K562 (cell line): ENCODE data around the gene DUSP16. TPM values are rescaled to one million over a fixed set of nuclear protein-coding genes. Genes with fewer than 3 reads are reported as not detected.

Experiments
- ATAC-seq: fragments of 200-7000 bp; cut with Tn5 transposase; 3 replicates; pipeline ENCODE4 v1.9.1; 2020; ENCODE audit warnings: moderate library complexity
- BruUV-seq: library from RNA; stranded (reverse); fragments of 400-500 nt; replicated peaks from 2 replicates; lab custom pipeline; 2021; lab: Mats Ljungman, UMichigan
- CTCF ChIA-PET: fragments of 300-600 bp; formaldehyde crosslinking; extraction: SDS; loops from one replicate; lab custom pipeline; 2021; ENCODE audit warnings: low intra/inter-chr PET ratio; lab: Yijun Ruan, JAX
- POLR2A ChIA-PET: fragments of 300-600, 350-650 bp; sonication (Branson Sonifier 250); formaldehyde crosslinking; extraction: SDS; loops from one replicate; lab custom pipeline; 2021; ENCODE audit warnings: antibody characterized with exemption, inconsistent platforms; lab: Yijun Ruan, JAX
- DNase-seq, 4 experiments: peaks; one replicate each; pipeline versions ENCODE4 v3.0.0 to v3.0.0-alpha.2; 2011 to 2018; ENCODE audit warnings: low spot score in 3 of 4, mixed read lengths in 3 of 4; ENCODE audit errors: extremely low read depth in 1 of 4
- FAIRE-seq: peaks from 2 replicates; lab custom pipeline; 2011; peaks lifted over from hg19 to GRCh38; lab: Jason Lieb, UNC
- H2AFZ ChIP-seq: 2 replicates; pipeline ENCODE4 v1.6.0; 2011; ENCODE audit warnings: low read depth, low read length, control low read depth, inconsistent platforms
- H3K27ac ChIP-seq: fragments of 200-600 bp; 3 replicates; pipeline ENCODE4 v1.8.0; 2011; ENCODE audit warnings: low read depth, mild to moderate bottlenecking, control low read depth, inconsistent platforms, low read length, moderate library complexity, mixed read lengths; ENCODE audit errors: extremely low read depth
- H3K27me3 ChIP-seq, 2 experiments: fragments of 300-600 bp in 1 of 2; 2 replicates in 1 of 2; 3 replicates in 1 of 2; pipeline versions ENCODE4 v1.6.0 to v1.8.0; 2011; ENCODE audit warnings: inconsistent platforms in 2 of 2, low read length in 2 of 2, mild to moderate bottlenecking in 1 of 2, mixed read lengths in 1 of 2, moderate library complexity in 1 of 2; ENCODE audit not compliant: control insufficient read depth in 2 of 2, insufficient read depth in 2 of 2
- H3K36me3 ChIP-seq: fragments of 300-600 bp; 3 replicates; pipeline ENCODE4 v1.8.0; 2011; ENCODE audit warnings: mild to moderate bottlenecking, low read length, inconsistent platforms; ENCODE audit not compliant: control insufficient read depth, insufficient read depth
- H3K4me1 ChIP-seq, 2 experiments: fragments of 200-600 bp in 1 of 2; replicated peaks in 1 of 2; 2 replicates in 1 of 2; 3 replicates in 1 of 2; pipeline versions ENCODE4 v1.5.1 to v1.8.0; 2011; ENCODE audit warnings: inconsistent platforms in 2 of 2, low read length in 2 of 2, mild to moderate bottlenecking in 1 of 2, mixed read lengths in 1 of 2, moderate library complexity in 1 of 2; ENCODE audit not compliant: control insufficient read depth in 2 of 2, insufficient read depth in 2 of 2
- H3K4me2 ChIP-seq: 2 replicates; pipeline ENCODE4 v1.6.1; 2011; ENCODE audit warnings: low read length, control low read depth, inconsistent platforms, mixed read lengths; ENCODE audit not compliant: insufficient read depth
- H3K4me3 ChIP-seq: fragments of 200-600 bp; sonication (generic), shearing (Covaris generic); 2 replicates; pipeline ENCODE4 v1.5.1; 2016; ENCODE audit warnings: control low read depth, inconsistent platforms
- H3K79me2 ChIP-seq: fragments of 200-600 bp; 3 replicates; pipeline ENCODE4 v1.8.0; 2011; ENCODE audit warnings: low read length, inconsistent platforms; ENCODE audit not compliant: control insufficient read depth, insufficient read depth
- H3K9ac ChIP-seq, 2 experiments: 2 replicates each; pipeline versions ENCODE4 v1.6.0 to v1.6.1; 2011; ENCODE audit warnings: low read depth in 2 of 2, low read length in 2 of 2, control low read depth in 1 of 2, inconsistent platforms in 1 of 2, mild to moderate bottlenecking in 1 of 2, mixed read lengths in 1 of 2; ENCODE audit not compliant: insufficient read depth in 1 of 2
- H3K9me1 ChIP-seq: one replicate; pipeline ENCODE4 v1.6.0; 2011; ENCODE audit warnings: inconsistent platforms, mild to moderate bottlenecking, low read length, moderate library complexity; ENCODE audit not compliant: control insufficient read depth, insufficient read depth
- H3K9me3 ChIP-seq: replicated peaks from 2 replicates; pipeline ENCODE4 v1.5.1; 2011; ENCODE audit warnings: low read depth, low read length, inconsistent platforms; ENCODE audit not compliant: control insufficient read depth, insufficient read depth
- H4K20me1 ChIP-seq: replicated peaks from 2 replicates; pipeline ENCODE4 v1.6.1; 2011; ENCODE audit warnings: low read length, inconsistent platforms, mixed read lengths; ENCODE audit not compliant: control insufficient read depth, insufficient read depth
- ARID1B ChIP-seq: fragments of 450-650 bp; IDR thresholded peaks from 2 replicates; pipeline ENCODE4 v1.6.1; 2016; ENCODE audit warnings: antibody characterized with exemption, mild to moderate bottlenecking, inconsistent platforms
- CREM ChIP-seq: IDR thresholded peaks from 2 replicates; pipeline ENCODE4 v1.6.1; 2014; ENCODE audit warnings: antibody characterized with exemption, low read depth
- ESRRA ChIP-seq: fragments of 450-650 bp; IDR thresholded peaks from 2 replicates; pipeline ENCODE4 v1.6.1; 2014; ENCODE audit warnings: low read depth, mild to moderate bottlenecking, moderate library complexity, borderline replicate concordance
- HDAC1 ChIP-seq, 2 experiments: fragments of 450-650 bp; IDR thresholded peaks; 2 replicates each; pipeline ENCODE4 v1.6.1; 2016 to 2017; ENCODE audit warnings: inconsistent platforms in 1 of 2, mild to moderate bottlenecking in 1 of 2, moderate library complexity in 1 of 2
- NR3C1 ChIP-seq: sonication (generic); formaldehyde crosslinking; IDR thresholded peaks from 2 replicates; pipeline ENCODE4 v1.8.1; 2022; ENCODE audit warnings: missing genetic modification reagents
- RFX1 ChIP-seq: fragments of 450-650 bp; IDR thresholded peaks from 2 replicates; pipeline ENCODE4 v1.6.1; 2016; ENCODE audit warnings: mild to moderate bottlenecking, moderate library complexity
- SMAD1 ChIP-seq: fragments of 150-350 bp; IDR thresholded peaks from 2 replicates; pipeline ENCODE4 v1.6.1; 2014; ENCODE audit warnings: low read length, low read depth; ENCODE audit not compliant: partially characterized antibody
- ZNF780A ChIP-seq: fragments of 250-450 bp; sonication (Bioruptor Pico); IDR thresholded peaks from 2 replicates; pipeline ENCODE4 v1.5.0; 2021; ENCODE audit warnings: mild to moderate bottlenecking
- ZNF79 ChIP-seq: fragments of 250-450 bp; sonication (Bioruptor Pico); IDR thresholded peaks from 2 replicates; pipeline ENCODE4 v1.4.0; 2020; ENCODE audit warnings: low read depth, mild to moderate bottlenecking, moderate library complexity
- WGBS: fragments of 100-300 bp; shearing (Covaris generic); methylation state at CpG from one replicate; pipeline ENCODE4 v1.1.6; 2016; ENCODE audit warnings: low coverage, mixed read lengths; ENCODE audit not compliant: insufficient coverage; ENCODE audit errors: missing lambda C conversion rate; 5-methylcytosine and 5-hydroxymethylcytosine counted together
- in situ Hi-C: fragments of 300-500 bp; cut with MboI; formaldehyde crosslinking; loops from 4 replicates; pipeline ENCODE4 v1.15.0; 2018; ENCODE audit warnings: inconsistent platforms, mixed read lengths
- intact Hi-C: fragments of 100-400 bp; cut with micrococcal nuclease; formaldehyde crosslinking; loops from 2 replicates; pipeline ENCODE4 v1.14.2; 2022
- polyA plus RNA-seq, 8 experiments: library from polyadenylated mRNA; depleted of rRNA in 4 of 8; stranded (reverse) in 5 of 8; unstranded in 3 of 8; fragments of >200 nt; fragmentation: Nextera tagmentation in 2 of 8; fragmentation: Illumina TruSeq in 1 of 8; extraction: Ambion mirVana in 2 of 8; extraction: Trizol in 1 of 8; gene quantifications; 2 replicates each; pipeline versions ENCODE4 v1.2.1 to v1.2.3, GENCODE V29; 2011 to 2014; ENCODE audit warnings: inconsistent platforms in 1 of 8, missing spikeins in 1 of 8
- total RNA-seq, 7 experiments: library from RNA; depleted of rRNA in 6 of 7; stranded (reverse); fragments of >200 nt in 6 of 7; fragmentation: Illumina TruSeq in 2 of 7; extraction: Trizol in 2 of 7; gene quantifications; 2 replicates each; pipeline versions ENCODE4 v1.2.1 to v1.2.3, GENCODE V29; 2011 to 2021; ENCODE audit warnings: low replicate concordance in 1 of 7
- TF ChIP-seq, protein P1 (sequence below): fragments of 250-450 bp; sonication (Bioruptor Pico); IDR thresholded peaks from 2 replicates; pipeline ENCODE4 v1.5.0; 2021
- TF ChIP-seq, protein P2 (sequence below): sonication (generic); formaldehyde crosslinking; IDR thresholded peaks from 2 replicates; pipeline ENCODE4 v1.8.0; 2022; ENCODE audit warnings: mild to moderate bottlenecking, low read depth, missing genetic modification reagents

The DUSP16 gene
- total and polyA plus RNA-seq, 9 of the 15 experiments (the other 6 are each of a cell fraction or from before 2014, with no cell fraction given): 0.70 to 12.3 (median 5.7) TPM

DNA sequence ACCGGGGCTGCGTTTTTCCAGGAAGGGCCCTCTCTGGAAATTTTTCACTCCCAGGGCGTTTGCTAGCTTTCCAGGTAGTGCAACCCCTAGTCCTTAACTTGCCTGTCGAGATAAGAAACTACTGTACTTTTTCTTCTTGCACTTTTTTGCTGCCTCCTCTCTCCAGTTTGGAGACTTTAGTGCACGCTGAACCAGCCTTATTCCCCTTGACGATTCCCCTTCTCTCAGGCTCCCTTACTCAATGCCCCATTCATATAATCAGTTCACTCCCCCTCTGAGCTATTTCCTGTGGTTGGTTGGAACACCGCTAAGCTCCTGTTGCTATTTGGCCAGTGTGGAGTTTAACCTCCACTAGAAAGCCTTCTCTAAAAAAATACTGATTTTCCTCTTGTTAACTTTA, 49.7 kb upstream of the DUSP16 start:
- 0% methylated on average over 6 of the region's 7 CpGs for WGBS
- intact Hi-C loops: loop anchor here (5.0 kb wide), 2 partner anchors 50 to 90 kb away; partner anchors contain the start of gene DUSP16
- in situ Hi-C loops: no loop called here
- Histone ChIP-seq H3K79me2 (no peaks in the 10 kb centered on the region), H3K9me1 (no peaks in the 10 kb centered on the region), H3K9me3 (no peaks in the 10 kb centered on the region), H3K27me3 (no peaks in the 10 kb centered on the region), H3K4me1 (peaks cover 0 to 11% of the 10 kb centered on the region in 2 experiments; a peak in 2 of 5 replicates), H3K36me3 (no peaks in the 10 kb centered on the region), H3K4me2 (peak overlapping the region; percentile 76), H3K4me3 (peak overlapping the region; percentile 61), H2AFZ (peak overlapping the region; percentile 66), H3K27ac (peak overlapping the region; percentile 76), H4K20me1 (no peaks in the 10 kb centered on the region), H3K9ac (peak overlapping the region; percentile 72 to 91)
- no TSS peak for BruUV-seq
- peak in 2 of 4 experiments; percentile 28 to 40 for DNase-seq
- ChIA-PET POLR2A (interaction anchor here (1.0 to 1.2 kb wide), 2 partner anchors 17 to 255 kb away, joined by 3 to 4 read pairs; partner anchors contain the start of gene BORCS5), CTCF (interaction anchor here (1.0 kb wide), 1 partner anchor 51 kb away, joined by 3 read pairs; no protein-coding TSS in a partner anchor)
- TF ChIP-seq NR3C1 (no peak), HDAC1 (IDR thresholded peaks at IDR 0.05) (no peak), ESRRA (no peak), SMAD1 (no peak), ZNF780A (no peak), ARID1B (no peak), RFX1 (no peak), CREM (no peak), ZNF79 (CRISPR knock-in tag) (no peak)
- TF ChIP-seq, protein P1, sequence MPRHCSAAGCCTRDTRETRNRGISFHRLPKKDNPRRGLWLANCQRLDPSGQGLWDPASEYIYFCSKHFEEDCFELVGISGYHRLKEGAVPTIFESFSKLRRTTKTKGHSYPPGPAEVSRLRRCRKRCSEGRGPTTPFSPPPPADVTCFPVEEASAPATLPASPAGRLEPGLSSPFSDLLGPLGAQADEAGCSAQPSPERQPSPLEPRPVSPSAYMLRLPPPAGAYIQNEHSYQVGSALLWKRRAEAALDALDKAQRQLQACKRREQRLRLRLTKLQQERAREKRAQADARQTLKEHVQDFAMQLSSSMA (CRISPR knock-in tag): no peak
- TF ChIP-seq, protein P2, sequence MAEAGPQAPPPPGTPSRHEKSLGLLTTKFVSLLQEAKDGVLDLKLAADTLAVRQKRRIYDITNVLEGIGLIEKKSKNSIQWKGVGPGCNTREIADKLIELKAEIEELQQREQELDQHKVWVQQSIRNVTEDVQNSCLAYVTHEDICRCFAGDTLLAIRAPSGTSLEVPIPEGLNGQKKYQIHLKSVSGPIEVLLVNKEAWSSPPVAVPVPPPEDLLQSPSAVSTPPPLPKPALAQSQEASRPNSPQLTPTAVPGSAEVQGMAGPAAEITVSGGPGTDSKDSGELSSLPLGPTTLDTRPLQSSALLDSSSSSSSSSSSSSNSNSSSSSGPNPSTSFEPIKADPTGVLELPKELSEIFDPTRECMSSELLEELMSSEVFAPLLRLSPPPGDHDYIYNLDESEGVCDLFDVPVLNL (CRISPR knock-in tag): no peak
- FAIRE-seq: no peak
- ATAC-seq: peak; percentile 59
